Measurements from ENCODE around the gene OCEL1. TPM values are rescaled to one million over a fixed set of nuclear protein-coding genes. Genes with fewer than 3 reads are reported as not detected.

OCEL1 gene
- total and polyA plus RNA-seq, 10 of the 15 experiments (the other 5 are each of a cell fraction or from before 2014, with no cell fraction given) = 2.8 to 18.2 (median 7.4) TPM

- in situ Hi-C loops (cut with MboI) = no loop called here
- DNase-seq (ENCODE audit: low read depth, low spot score) (no peak), FAIRE-seq (no peak), ATAC-seq (no peak)
- Histone ChIP-seq H3K9me3 (replicated peaks; ENCODE audit: control insufficient read depth, insufficient read depth, low read length) (no peaks in the 10 kb centered on the region), H3K4me1 (ENCODE audit: control insufficient read depth, insufficient read depth, low read length) (peaks cover 13% of the 10 kb centered on the region), H3K79me2 (ENCODE audit: control insufficient read depth, insufficient read depth, low read length) (no peaks in the 10 kb centered on the region; the same call in 1 of the 2 replicates), H3K36me3 (ENCODE audit: control insufficient read depth in 2 of 2, insufficient read depth in 2 of 2, low read length in 1 of 2) (peaks cover 12 to 26% of the 10 kb centered on the region in 2 experiments; a peak in 3 of 4 replicates), H4K20me1 (ENCODE audit: control insufficient read depth, insufficient read depth) (no peaks in the 10 kb centered on the region), H3K9ac (ENCODE audit: control insufficient read depth, insufficient read depth, low read length) (no peak overlapping the region), H3K27ac (ENCODE audit: control insufficient read depth, insufficient read depth) (no peak overlapping the region), H2AFZ (ENCODE audit: control insufficient read depth, low read depth, low read length) (no peak overlapping the region), H3K4me3 (no peak overlapping the region), H3K4me2 (ENCODE audit: control insufficient read depth, insufficient read depth) (no peak overlapping the region), H3K27me3 (replicated peaks in 1 of 2; ENCODE audit: control insufficient read depth in 2 of 2, insufficient read depth in 2 of 2, low read length in 1 of 2) (no peaks in the 10 kb centered on the region)
- ChIA-PET SMC1A (ENCODE audit: uncharacterized antibody, unreplicated experiment) (no interaction called here), POLR2A (no interaction called here), CTCF (no interaction called here), RAD21 (ENCODE audit: unreplicated experiment) (no interaction called here)
- 95% methylated on average over 46 of the region's 58 CpGs for WGBS (ENCODE audit: insufficient coverage, insufficient replicate concordance, low lambda C conversion rate, missing lambda C conversion rate)
- TF ChIP-seq CEBPZ (IDR thresholded peaks at IDR 0.05; ENCODE audit: low read depth, low read length) (no peak), TCF12 (IDR thresholded peaks at IDR 0.05; ENCODE audit: low read depth, low read length) (no peak), BRCA1 (IDR thresholded peaks at IDR 0.05; ENCODE audit: low read depth, low read length) (no peak), MYC (IDR thresholded peaks at IDR 0.05; ENCODE audit: insufficient read depth, insufficient read length, insufficient replicate concordance, low read length, severe bottlenecking) (no peak), ZBTB40 (IDR thresholded peaks at IDR 0.05; ENCODE audit: borderline replicate concordance) (no peak), FOXK2 (IDR thresholded peaks at IDR 0.05) (no peak), NBN (IDR thresholded peaks at IDR 0.05) (no peak), ZZZ3 (IDR thresholded peaks at IDR 0.05; ENCODE audit: control insufficient read depth, insufficient read length, low read depth) (no peak), EGR1 (IDR thresholded peaks at IDR 0.05; ENCODE audit: borderline replicate concordance in 1 of 2, low read depth in 2 of 2, low read length in 2 of 2) (no peak), POLR2AphosphoS5 (IDR thresholded peaks at IDR 0.05; ENCODE audit: low read length) (no peak), EZH2 (IDR thresholded peaks at IDR 0.05; ENCODE audit: borderline replicate concordance, control insufficient read depth, low read depth, low read length) (no peak), IKZF2 (IDR thresholded peaks at IDR 0.05) (no peak), PKNOX1 (IDR thresholded peaks at IDR 0.05) (no peak), RAD21 (IDR thresholded peaks at IDR 0.05; ENCODE audit: insufficient read depth, low read depth, low read length) (no peak), CREB1 (IDR thresholded peaks at IDR 0.05; ENCODE audit: low read depth) (no peak)
- BruUV-seq (replicated peaks) = no TSS peak
- intact Hi-C loops (cut with micrococcal nuclease; ENCODE audit: unreplicated experiment) = no loop called here
These were observed 14.2 kb upstream of the OCEL1 start for GRCh38 chr19:17211547-17212446.
